Stimulated activated CD4-positive, alpha-beta T cell treated with anti-CD3 and anti-CD28 coated beads, Interleukin-1b, Interleukin-23, amount 100 ng/mL, for 4 hours (primary cell): Measurements from ENCODE around the gene LFNG.

Source experiments
- DNase-seq, 2 donors: peaks; one replicate each; pipeline ENCODE4 v3.0.0-alpha.2; 2020; ENCODE audit warnings: low read depth in 2 of 2

The LFNG gene

GRCh38 chr7:2503056-2503941 lies 16.3 kb upstream of the LFNG start:
- DNase-seq, result no peak

GRCh38 chr7:2504128-2504888 lies 15.3 kb upstream of the LFNG start:
- no peak for DNase-seq

GRCh38 chr7:2504889-2505375 lies 14.6 kb upstream of the LFNG start:
- no peak for DNase-seq

GRCh38 chr7:2505401-2505800 lies 14.2 kb upstream of the LFNG start:
- DNase-seq, result no peak

GRCh38 chr7:2507208-2507916 lies 12.2 kb upstream of the LFNG start:
- DNase-seq, result no peak

GRCh38 chr7:2507917-2508306 lies 11.7 kb upstream of the LFNG start:
- no peak for DNase-seq

- peak in 1 of 2 donors; percentile 61 for DNase-seq
Observed at GRCh38 chr7:2508327-2509215, 11.0 kb upstream of the LFNG start.

- no peak for DNase-seq
Observed at GRCh38 chr7:2509298-2509906, 10.2 kb upstream of the LFNG start.

GRCh38 chr7:2510130-2510776 lies 9.3 kb upstream of the LFNG start:
- no peak for DNase-seq

GRCh38 chr7:2510909-2511768 lies 8.4 kb upstream of the LFNG start:
- no peak for DNase-seq

GRCh38 chr7:2511769-2512168 lies 7.8 kb upstream of the LFNG start:
- DNase-seq, result no peak

GRCh38 chr7:2512179-2512661 lies 7.4 kb upstream of the LFNG start:
- DNase-seq, result no peak

GRCh38 chr7:2512713-2513112 lies 6.9 kb upstream of the LFNG start:
- DNase-seq, result no peak

GRCh38 chr7:2513702-2514101 lies 5.9 kb upstream of the LFNG start:
- DNase-seq, result no peak

GRCh38 chr7:2514473-2515423 lies 4.8 kb upstream of the LFNG start:
- no peak for DNase-seq

- DNase-seq, result no peak
Observed at GRCh38 chr7:2515424-2516193, 4.0 kb upstream of the LFNG start.

GRCh38 chr7:2516194-2516555 lies 3.4 kb upstream of the LFNG start:
- no peak for DNase-seq
